Stimulated activated CD4-positive, alpha-beta T cell treated with anti-CD3 and anti-CD28 coated beads, TNF-alpha, amount 100 ng/mL, for 4 hours (primary cell): ENCODE measurements around the gene PLXNC1.

Experiments used
- DNase-seq, 3 experiments: peaks; one replicate each; pipeline ENCODE4 v3.0.0-alpha.2; 2020; ENCODE audit warnings: low read depth in 3 of 3

PLXNC1 gene

GRCh38 chr12:94265539-94265938 is 117.2 kb downstream of the PLXNC1 start:
- DNase-seq: no peak

GRCh38 chr12:94265966-94266745 is 117.8 kb downstream of the PLXNC1 start:
- no peak for DNase-seq

- DNase-seq: no peak
Observed at GRCh38 chr12:94266796-94267536, 118.6 kb downstream of the PLXNC1 start.

DNA sequence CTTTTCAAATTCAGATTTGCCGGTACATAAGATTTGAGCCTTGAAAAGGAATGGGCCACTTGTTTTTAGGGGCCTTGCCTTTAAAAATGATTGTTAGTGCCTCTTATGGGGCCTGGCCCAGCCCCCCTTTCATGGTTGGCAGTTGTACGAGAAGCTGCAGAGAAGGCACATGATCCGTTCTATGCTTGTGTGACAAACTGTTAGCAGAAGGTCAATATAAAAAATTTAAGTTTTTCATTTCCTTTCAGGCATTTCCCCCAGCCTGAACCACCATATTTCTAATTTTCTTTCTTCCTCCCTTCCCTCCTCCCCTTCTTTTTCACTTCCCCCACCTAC is 119.1 kb downstream of the PLXNC1 start:
- DNase-seq: no peak

- DNase-seq: no peak
Observed at GRCh38 chr12:94267921-94268471, 119.6 kb downstream of the PLXNC1 start.

GRCh38 chr12:94269316-94269999 is 121.1 kb downstream of the PLXNC1 start:
- DNase-seq: no peak

GRCh38 chr12:94271351-94271750 is 123.0 kb downstream of the PLXNC1 start:
- no peak for DNase-seq

GRCh38 chr12:94272280-94272679 is 123.9 kb downstream of the PLXNC1 start:
- no peak for DNase-seq

DNA sequence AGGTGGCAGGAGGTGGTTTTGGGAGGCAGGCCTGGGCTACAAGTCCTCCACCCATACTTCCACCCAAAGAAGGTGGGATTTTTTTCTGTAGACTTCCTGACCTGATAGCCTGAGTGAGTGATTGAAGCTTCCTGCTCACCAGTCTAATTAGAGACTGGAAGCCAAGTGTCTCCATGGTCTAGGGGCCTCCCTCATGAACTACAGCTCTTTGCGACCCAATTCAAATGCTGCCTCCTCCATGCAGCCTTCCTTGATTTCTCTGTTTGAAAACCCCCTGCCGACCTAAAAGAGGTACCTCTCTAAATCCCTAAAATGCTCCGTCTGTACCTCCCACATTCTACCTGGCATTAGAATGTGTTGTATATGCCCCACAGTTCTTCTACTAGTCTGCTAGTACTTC is 124.9 kb downstream of the PLXNC1 start:
- DNase-seq: no peak

GRCh38 chr12:94276725-94277124 is 128.3 kb downstream of the PLXNC1 start:
- DNase-seq: no peak

DNA sequence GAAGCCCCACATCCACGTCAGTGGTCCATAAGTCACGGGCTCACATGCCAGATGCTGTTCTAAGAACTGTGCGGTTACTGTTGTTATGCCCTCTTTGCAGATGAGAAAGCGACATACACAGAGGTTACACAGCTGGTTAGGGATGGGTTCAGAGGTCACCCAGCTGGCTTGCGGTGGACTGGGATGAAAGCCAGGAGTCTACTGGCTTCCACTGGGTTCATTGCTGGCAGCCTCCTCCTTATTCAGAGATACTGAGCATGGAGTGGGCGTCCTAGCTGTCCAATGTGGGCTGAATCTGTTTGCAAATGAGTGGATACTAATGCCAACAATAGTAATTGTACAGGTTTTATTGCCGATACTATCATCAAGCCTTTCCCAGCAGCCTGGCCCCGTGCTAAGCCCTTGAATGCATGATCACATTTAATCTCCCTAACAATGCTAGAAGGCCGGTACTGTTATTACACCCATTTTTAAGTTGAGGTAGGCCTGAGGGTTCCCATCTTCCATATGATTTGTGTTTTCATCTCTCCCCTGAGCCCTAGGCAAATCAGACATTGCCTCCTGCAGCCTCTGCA is 129.1 kb downstream of the PLXNC1 start:
- DNase-seq: no peak

GRCh38 chr12:94280063-94280462 is 131.7 kb downstream of the PLXNC1 start:
- DNase-seq: no peak

DNA sequence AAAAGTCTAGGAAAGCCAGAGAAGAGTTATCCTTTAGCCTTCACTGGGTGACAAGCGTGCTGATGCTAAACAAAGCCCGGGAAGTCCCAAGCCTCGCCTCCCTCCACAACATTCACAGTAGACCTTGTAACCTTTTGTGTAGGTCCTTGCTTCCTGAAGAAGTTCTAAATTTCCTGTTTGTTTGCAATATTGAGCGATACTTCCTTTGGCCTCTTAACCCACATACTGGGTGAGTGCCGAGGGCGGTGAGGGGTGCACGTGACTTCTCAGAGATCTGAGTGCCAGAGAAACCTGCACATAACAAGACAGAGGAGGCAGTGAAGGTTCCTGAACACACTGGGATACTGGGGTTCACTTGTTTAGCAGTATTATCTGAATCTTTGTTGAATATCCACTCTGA is 134.3 kb downstream of the PLXNC1 start:
- DNase-seq: peak in 2 of 3 experiments; percentile 9 to 26

GRCh38 chr12:94284046-94284445 is 135.7 kb downstream of the PLXNC1 start:
- no peak for DNase-seq

DNA sequence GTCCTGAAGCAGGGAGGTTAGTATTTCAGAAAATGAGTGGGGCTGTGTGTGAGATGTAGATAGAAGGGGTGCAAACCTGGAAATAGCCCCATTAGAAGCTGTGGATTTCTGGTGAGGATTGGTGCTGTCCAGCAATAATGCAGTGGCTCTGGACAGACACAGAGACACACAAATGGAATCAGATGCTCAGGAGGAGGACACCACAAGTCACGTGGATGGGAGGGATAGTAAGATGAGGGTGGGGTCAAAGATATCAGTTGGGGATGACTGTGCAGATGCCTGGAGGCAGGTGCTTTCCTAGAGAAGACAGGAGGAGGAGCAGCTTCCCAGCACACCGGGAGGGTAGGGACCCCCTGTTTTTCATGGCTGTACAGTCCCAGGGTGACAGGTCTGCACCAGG is 136.5 kb downstream of the PLXNC1 start:
- no peak for DNase-seq

- DNase-seq: no peak
Observed at GRCh38 chr12:94285943-94286582, 137.7 kb downstream of the PLXNC1 start.

- DNase-seq: no peak
Observed at GRCh38 chr12:94286583-94287244, 138.3 kb downstream of the PLXNC1 start.

GRCh38 chr12:94287245-94287628 is 138.9 kb downstream of the PLXNC1 start:
- DNase-seq: no peak

DNA sequence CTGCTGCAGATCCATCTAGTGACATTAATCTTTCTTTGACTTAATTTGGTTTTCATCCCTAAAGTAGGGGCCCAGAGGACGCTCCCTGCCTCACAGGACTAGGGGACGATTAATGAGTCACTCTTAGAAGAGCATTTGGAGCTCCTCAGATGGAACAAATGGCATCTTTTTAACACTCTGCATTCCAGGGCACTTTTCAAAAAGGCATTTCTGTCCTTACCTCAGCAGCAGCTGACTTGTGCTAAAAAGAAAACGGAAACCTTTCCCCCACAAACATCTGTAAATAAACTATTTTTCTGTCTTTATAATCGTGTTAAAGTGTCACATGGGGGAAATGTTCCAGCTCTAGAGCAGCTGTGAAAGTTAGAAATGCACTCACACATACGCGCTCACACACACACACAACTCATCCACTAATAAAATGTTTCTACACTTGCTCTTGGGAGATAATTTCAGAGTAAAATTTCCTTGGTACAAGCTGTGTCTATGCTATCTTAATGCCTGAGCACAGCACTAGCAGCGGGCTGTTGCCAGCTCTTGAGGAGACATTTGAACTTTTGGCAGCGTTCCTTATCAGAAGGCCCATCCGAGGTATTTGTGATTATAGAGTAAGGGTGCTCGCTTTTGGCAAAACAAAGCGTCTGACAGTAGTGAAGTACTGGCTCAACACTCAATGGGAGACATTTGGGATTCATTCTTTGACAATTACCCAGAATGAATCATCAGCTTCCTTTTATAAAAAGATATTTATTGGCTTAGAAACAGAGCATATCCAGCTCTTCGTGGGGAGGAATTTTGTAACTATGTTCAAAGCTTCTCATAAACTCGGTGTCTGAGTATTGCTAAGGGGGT is 141.3 kb downstream of the PLXNC1 start:
- DNase-seq: no peak

- DNase-seq: no peak
Observed at GRCh38 chr12:94290353-94290752, 142.0 kb downstream of the PLXNC1 start.
